ENCODE data around the gene R3HCC1L. TPM values are rescaled to one million over a fixed set of nuclear protein-coding genes. Genes with fewer than 3 reads are reported as not detected.
A peak's percentile ranks its signal among the peaks of the same experiment; 100 is the strongest.
"Not testable (repeated sequence)": the region's sequence is repeated elsewhere in the genome, so short reads cannot be mapped to it uniquely, and the experiment has no call there.

The R3HCC1L gene
- total and polyA plus RNA-seq, 9 of the 15 experiments (the other 6 are each of a cell fraction or from before 2014, with no cell fraction given), result 9.1 to 17.8 (median 12.6) TPM

DNA sequence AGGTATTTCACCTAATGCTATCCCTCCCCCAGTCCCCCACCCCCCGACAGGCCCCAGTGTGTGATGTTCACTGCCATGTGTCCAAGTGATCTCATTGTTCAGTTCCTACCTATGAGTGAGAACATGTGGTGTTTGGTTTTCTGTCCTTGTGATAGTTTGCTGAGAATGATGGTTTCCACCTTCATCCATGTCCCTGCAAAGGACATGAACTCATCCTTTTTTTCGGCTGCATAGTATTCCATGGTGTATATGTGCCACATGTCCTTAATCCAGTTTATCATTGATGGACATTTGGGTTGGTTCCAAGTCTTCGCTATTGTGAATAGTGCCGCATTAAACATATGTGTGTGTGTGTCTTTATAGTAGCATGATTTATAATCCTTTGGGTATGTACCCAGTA is 56.3 kb downstream of the R3HCC1L start:
- 92% methylated on average over 3 of the region's 4 CpGs for WGBS (ENCODE audit: insufficient coverage, low coverage, missing lambda C conversion rate)
- H3K4me1 ChIP-seq (replicated peaks in 1 of 2; ENCODE audit: control insufficient read depth in 2 of 2, insufficient read depth in 2 of 2, low read length in 2 of 2); H3K9me1 ChIP-seq (ENCODE audit: control insufficient read depth, insufficient read depth, low read length); H3K4me2 ChIP-seq (ENCODE audit: insufficient read depth, low read length); H3K4me3 ChIP-seq; in situ Hi-C loops (cut with MboI); POLR2A ChIA-PET; H4K20me1 ChIP-seq (replicated peaks; ENCODE audit: control insufficient read depth, insufficient read depth, low read length); intact Hi-C loops (cut with micrococcal nuclease); FAIRE-seq; CTCF ChIA-PET (ENCODE audit: low intra/inter-chr PET ratio); H3K27ac ChIP-seq (ENCODE audit: extremely low read depth, low read depth, low read length); H3K27me3 ChIP-seq (ENCODE audit: control insufficient read depth in 2 of 2, insufficient read depth in 2 of 2, low read length in 2 of 2); H2AFZ ChIP-seq (ENCODE audit: low read depth, low read length); H3K9me3 ChIP-seq (replicated peaks; ENCODE audit: control insufficient read depth, insufficient read depth, low read depth, low read length); H3K79me2 ChIP-seq (ENCODE audit: control insufficient read depth, insufficient read depth, low read length); ATAC-seq; DNase-seq (ENCODE audit: extremely low read depth in 1 of 4, low spot score in 3 of 4); BruUV-seq (replicated peaks); H3K9ac ChIP-seq (ENCODE audit: insufficient read depth in 1 of 2, low read depth in 2 of 2, low read length in 2 of 2): not testable (repeated sequence)
- H3K36me3 ChIP-seq (ENCODE audit: control insufficient read depth, insufficient read depth, low read length), result peaks cover 13% of the 10 kb centered on the region; the same call in 2 of the 3 replicates
- peak; percentile 40 for TF ChIP-seq ZNF146 (CRISPR knock-in tag; IDR thresholded peaks at IDR 0.05; ENCODE audit: unreplicated experiment)

DNA sequence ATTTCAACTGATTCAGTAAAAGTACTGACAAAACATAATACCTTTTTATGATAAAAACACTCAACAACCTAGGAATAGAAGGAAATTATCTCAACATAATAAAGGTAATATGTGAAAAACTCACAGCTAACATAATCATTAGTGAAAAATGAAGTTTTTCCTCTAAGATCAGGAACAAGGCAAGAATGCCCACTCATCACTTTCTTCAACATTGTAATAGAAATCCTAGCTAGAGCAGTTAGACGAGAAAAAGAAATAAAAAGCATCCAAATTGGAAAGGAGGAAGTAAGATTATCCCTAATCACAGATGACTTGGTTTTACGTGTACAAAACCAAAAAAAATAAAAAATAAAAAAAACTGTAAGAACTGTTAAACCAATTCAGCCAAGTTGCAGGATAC is 58.6 kb downstream of the R3HCC1L start:
- in situ Hi-C loops (cut with MboI) (no loop called here), intact Hi-C loops (cut with micrococcal nuclease) (no loop called here)
- WGBS (ENCODE audit: insufficient coverage, low coverage, missing lambda C conversion rate), result 89% methylated on average over 2 of the region's 2 CpGs
- no peak for DNase-seq (ENCODE audit: extremely low read depth in 1 of 4, low spot score in 3 of 4)
- TF ChIP-seq C11orf30 (IDR thresholded peaks at IDR 0.05; ENCODE audit: low read depth) (peak; percentile 64), MAFK (IDR thresholded peaks at IDR 0.05; ENCODE audit: low read length) (0 out of 2 replicates have a peak, but pooled peaks have one; percentile 32), ZNF316 (IDR thresholded peaks at IDR 0.05) (peak; percentile 77), HCFC1 (IDR thresholded peaks at IDR 0.05; ENCODE audit: low read depth, low read length) (no peak), ADNP (tag; IDR thresholded peaks at IDR 0.05) (no peak), BMI1 (IDR thresholded peaks at IDR 0.05; ENCODE audit: low read length) (no peak), MAFG (tag; conservative IDR thresholded peaks at IDR 0.05) (0 out of 2 replicates have a peak, but pooled peaks have one; percentile 37)
- ATAC-seq, result no peak
- Histone ChIP-seq H4K20me1 (replicated peaks; ENCODE audit: control insufficient read depth, insufficient read depth, low read length) (no peaks in the 10 kb centered on the region), H3K79me2 (ENCODE audit: control insufficient read depth, insufficient read depth, low read length) (no peaks in the 10 kb centered on the region), H3K4me3 (no peak overlapping the region), H3K4me1 (replicated peaks in 1 of 2; ENCODE audit: control insufficient read depth in 2 of 2, insufficient read depth in 2 of 2, low read length in 2 of 2) (no peaks in the 10 kb centered on the region), H2AFZ (ENCODE audit: low read depth, low read length) (no peak overlapping the region), H3K27me3 (ENCODE audit: control insufficient read depth in 2 of 2, insufficient read depth in 2 of 2, low read length in 2 of 2) (no peaks in the 10 kb centered on the region), H3K9me1 (ENCODE audit: control insufficient read depth, insufficient read depth, low read length) (no peaks in the 10 kb centered on the region), H3K9me3 (replicated peaks; ENCODE audit: control insufficient read depth, insufficient read depth, low read depth, low read length) (no peaks in the 10 kb centered on the region), H3K4me2 (ENCODE audit: insufficient read depth, low read length) (no peak overlapping the region), H3K36me3 (ENCODE audit: control insufficient read depth, insufficient read depth, low read length) (peaks cover 8% of the 10 kb centered on the region; the same call in 2 of the 3 replicates), H3K9ac (ENCODE audit: insufficient read depth in 1 of 2, low read depth in 2 of 2, low read length in 2 of 2) (no peak overlapping the region), H3K27ac (ENCODE audit: extremely low read depth, low read depth, low read length) (no peak overlapping the region)
- ChIA-PET CTCF (ENCODE audit: low intra/inter-chr PET ratio) (no interaction called here), POLR2A (interaction anchor here (1.5 kb wide), 1 partner anchor 14 kb away, joined by 4 read pairs; no protein-coding TSS in a partner anchor)
- BruUV-seq (replicated peaks), result no TSS peak
- FAIRE-seq, result no peak
